Measurements from ENCODE around the gene SCFD2. TPM values are rescaled to one million over a fixed set of nuclear protein-coding genes. Genes with fewer than 3 reads are reported as not detected.

Gene SCFD2
- total and polyA plus RNA-seq, 7 experiments from 2014 or later, result 13.4 to 32.8 (median 20.8) TPM

DNA sequence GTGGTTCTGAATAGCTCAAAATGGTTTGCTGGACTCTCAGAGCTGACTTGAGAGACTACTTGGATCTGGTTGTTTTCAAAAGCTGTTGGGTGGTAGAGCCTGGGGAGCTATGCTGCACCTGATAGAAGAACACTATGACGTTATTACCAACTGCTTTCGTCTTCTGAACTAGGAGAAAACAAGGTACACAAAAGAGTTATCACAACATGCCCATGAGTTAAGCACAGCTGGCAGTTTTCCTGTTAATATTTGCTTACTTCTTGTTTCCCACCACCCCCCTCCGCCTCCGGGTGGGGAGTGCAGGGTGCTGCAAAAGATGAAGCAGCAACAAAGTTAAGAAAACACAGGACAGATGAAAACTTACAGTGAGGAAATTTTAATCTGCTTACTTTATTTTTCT lies 434.6 kb downstream of the SCFD2 start:
- no peaks in the 10 kb centered on the region for H3K27me3 ChIP-seq (ENCODE audit: control insufficient read depth in 2 of 2, insufficient read depth in 2 of 2, low read length in 2 of 2)
- peaks cover 0 to 13% (median 6%) of the 10 kb centered on the region in 7 donors for H3K4me1 Mint-ChIP-seq
- H3K4me3 Mint-ChIP-seq, result no peak overlapping the region
- no peaks in the 10 kb centered on the region for H3K36me3 ChIP-seq (ENCODE audit: control insufficient read depth in 2 of 3, insufficient read depth in 3 of 3, low read length in 3 of 3)
- DNase-seq (no peak), ATAC-seq (no peak)
- no peaks in the 10 kb centered on the region for H3K9me3 Mint-ChIP-seq
- H3K27ac ChIP-seq (ENCODE audit: low read depth, low read length), result no peak overlapping the region
- no peaks in the 10 kb centered on the region for H3K4me1 ChIP-seq (ENCODE audit: control insufficient read depth in 2 of 2, insufficient read depth in 2 of 2, low read length in 2 of 2)
- H3K27ac Mint-ChIP-seq, result no peak overlapping the region
- ChIA-PET CTCF (no interaction called here), POLR2A (no interaction called here)
- H3K4me3 ChIP-seq (ENCODE audit: low read length), result no peak overlapping the region
- peaks cover 0 to 50% (median 18%) of the 10 kb centered on the region in 5 donors for H3K36me3 Mint-ChIP-seq
- intact Hi-C loops (cut with micrococcal nuclease), result no loop called here
- no peaks in the 10 kb centered on the region for H3K27me3 Mint-ChIP-seq
- no peaks in the 10 kb centered on the region for H3K9me3 ChIP-seq (ENCODE audit: control insufficient read depth in 2 of 3, low read length in 3 of 3)

GRCh38 chr4:52926196-52926974 lies 439.5 kb downstream of the SCFD2 start:
- H3K27me3 Mint-ChIP-seq, result no peaks in the 10 kb centered on the region
- Histone ChIP-seq H3K36me3 (ENCODE audit: control insufficient read depth in 2 of 3, insufficient read depth in 3 of 3, low read length in 3 of 3) (no peaks in the 10 kb centered on the region), H3K4me3 (ENCODE audit: low read length) (no peak overlapping the region), H3K27ac (ENCODE audit: low read depth, low read length) (no peak overlapping the region), H3K9me3 (ENCODE audit: control insufficient read depth in 2 of 3, low read length in 3 of 3) (no peaks in the 10 kb centered on the region), H3K4me1 (ENCODE audit: control insufficient read depth in 2 of 2, insufficient read depth in 2 of 2, low read length in 2 of 2) (no peaks in the 10 kb centered on the region), H3K27me3 (ENCODE audit: control insufficient read depth in 2 of 2, insufficient read depth in 2 of 2, low read length in 2 of 2) (no peaks in the 10 kb centered on the region)
- intact Hi-C loops (cut with micrococcal nuclease), result no loop called here
- H3K4me1 Mint-ChIP-seq, result no peaks in the 10 kb centered on the region
- ChIA-PET POLR2A (no interaction called here), CTCF (no interaction called here)
- ATAC-seq (no peak), DNase-seq (no peak)
- no peak overlapping the region for H3K27ac Mint-ChIP-seq
- H3K9me3 Mint-ChIP-seq, result no peaks in the 10 kb centered on the region
- no peak overlapping the region for H3K4me3 Mint-ChIP-seq
- H3K36me3 Mint-ChIP-seq, result peaks cover 0 to 36% (median 7%) of the 10 kb centered on the region in 5 donors

DNA sequence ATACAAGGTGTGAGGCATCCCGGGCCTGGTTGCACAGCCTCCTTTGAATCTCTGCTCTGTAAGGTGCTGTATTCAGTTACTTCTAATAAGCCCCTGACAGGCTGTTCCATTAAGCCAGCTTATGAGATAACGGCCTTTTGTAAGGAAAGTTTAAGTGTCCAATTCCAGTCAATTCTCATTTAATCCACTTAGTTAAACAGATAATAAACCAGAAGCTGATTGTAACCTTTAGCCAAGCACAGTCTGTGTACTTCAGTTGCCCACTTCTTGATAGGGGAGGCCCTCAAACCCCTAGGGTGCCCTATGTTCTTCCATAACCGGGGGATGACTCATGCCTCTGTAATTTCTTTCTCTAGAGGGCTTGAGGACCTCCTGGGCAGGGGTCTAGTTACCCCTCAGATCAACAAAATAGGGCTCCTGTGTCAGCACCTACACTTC lies 440.3 kb downstream of the SCFD2 start:
- no peak overlapping the region for H3K27ac Mint-ChIP-seq
- POLR2A ChIA-PET, result no interaction called here
- intact Hi-C loops (cut with micrococcal nuclease), result no loop called here
- no peak overlapping the region for H3K4me3 ChIP-seq (ENCODE audit: low read length)
- no peak overlapping the region for H3K4me3 Mint-ChIP-seq
- no peaks in the 10 kb centered on the region for H3K27me3 ChIP-seq (ENCODE audit: control insufficient read depth in 2 of 2, insufficient read depth in 2 of 2, low read length in 2 of 2)
- H3K27ac ChIP-seq (ENCODE audit: low read depth, low read length), result no peak overlapping the region
- H3K4me1 ChIP-seq (ENCODE audit: control insufficient read depth in 2 of 2, insufficient read depth in 2 of 2, low read length in 2 of 2), result no peaks in the 10 kb centered on the region
- no peak for ATAC-seq
- no peaks in the 10 kb centered on the region for H3K4me1 Mint-ChIP-seq
- H3K36me3 Mint-ChIP-seq, result peaks cover 0 to 36% (median 8%) of the 10 kb centered on the region in 5 donors
- CTCF ChIA-PET, result interaction anchor here (0.5 kb wide), 1 partner anchor 62 kb away, joined by 5 read pairs; no protein-coding TSS in a partner anchor
- peaks cover 0 to 2% (median 0%) of the 10 kb centered on the region in 11 donors for H3K9me3 Mint-ChIP-seq
- H3K36me3 ChIP-seq (ENCODE audit: control insufficient read depth in 2 of 3, insufficient read depth in 3 of 3, low read length in 3 of 3), result no peaks in the 10 kb centered on the region
- H3K27me3 Mint-ChIP-seq, result no peaks in the 10 kb centered on the region
- no peaks in the 10 kb centered on the region for H3K9me3 ChIP-seq (ENCODE audit: control insufficient read depth in 2 of 3, low read length in 3 of 3)
- no peak for DNase-seq

DNA sequence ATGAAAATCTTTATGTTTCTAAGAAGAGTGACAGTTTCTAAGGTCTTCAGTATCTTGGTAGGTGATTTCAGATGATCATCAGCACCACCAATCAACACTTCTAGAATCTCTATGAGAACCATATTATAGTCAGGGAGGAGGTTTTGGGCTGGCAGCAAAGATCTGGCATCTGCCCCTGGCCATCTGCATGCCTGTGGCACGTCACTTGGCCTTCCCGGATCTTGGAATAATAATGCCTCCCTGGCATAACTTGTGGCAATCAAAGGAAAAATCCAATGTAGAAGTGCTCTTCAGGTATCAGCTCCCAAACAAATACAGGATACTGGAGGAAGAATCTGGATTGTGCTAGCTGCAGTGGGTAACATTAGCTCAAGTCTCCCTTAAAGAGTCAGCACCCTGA lies 446.4 kb downstream of the SCFD2 start:
- no peaks in the 10 kb centered on the region for H3K9me3 ChIP-seq (ENCODE audit: control insufficient read depth in 2 of 3, low read length in 3 of 3)
- ChIA-PET CTCF (no interaction called here), POLR2A (no interaction called here)
- H3K36me3 ChIP-seq (ENCODE audit: control insufficient read depth in 2 of 3, insufficient read depth in 3 of 3, low read length in 3 of 3), result no peaks in the 10 kb centered on the region
- H3K27me3 ChIP-seq (ENCODE audit: control insufficient read depth in 2 of 2, insufficient read depth in 2 of 2, low read length in 2 of 2), result no peaks in the 10 kb centered on the region
- intact Hi-C loops (cut with micrococcal nuclease), result loop anchor here in 1 of 2 donors (10.0 kb wide), 1 partner anchor 375 kb away; no protein-coding TSS in a partner anchor
- peaks cover 0 to 27% (median 22%) of the 10 kb centered on the region in 5 donors for H3K36me3 Mint-ChIP-seq
- DNase-seq, result no peak
- peaks cover 0 to 4% (median 0%) of the 10 kb centered on the region in 7 donors for H3K4me1 Mint-ChIP-seq
- no peaks in the 10 kb centered on the region for H3K4me1 ChIP-seq (ENCODE audit: control insufficient read depth in 2 of 2, insufficient read depth in 2 of 2, low read length in 2 of 2)
- H3K27ac ChIP-seq (ENCODE audit: low read depth, low read length), result no peak overlapping the region
- no peak overlapping the region for H3K4me3 ChIP-seq (ENCODE audit: low read length)
- H3K27me3 Mint-ChIP-seq, result no peaks in the 10 kb centered on the region
- ATAC-seq, result no peak
- no peak overlapping the region for H3K27ac Mint-ChIP-seq
- peaks cover 0 to 2% (median 0%) of the 10 kb centered on the region in 11 donors for H3K9me3 Mint-ChIP-seq
- H3K4me3 Mint-ChIP-seq, result no peak overlapping the region

- Mint-ChIP-seq H3K27me3 (no peaks in the 10 kb centered on the region), H3K4me1 (peaks cover 0 to 4% (median 0%) of the 10 kb centered on the region in 7 donors), H3K27ac (no peak overlapping the region), H3K9me3 (peaks cover 0 to 2% (median 0%) of the 10 kb centered on the region in 11 donors), H3K4me3 (no peak overlapping the region), H3K36me3 (peaks cover 0 to 27% (median 22%) of the 10 kb centered on the region in 5 donors)
- intact Hi-C loops (cut with micrococcal nuclease), result loop anchor here in 1 of 2 donors (10.0 kb wide), 1 partner anchor 373 kb away; no protein-coding TSS in a partner anchor
- Histone ChIP-seq H3K4me1 (ENCODE audit: control insufficient read depth in 2 of 2, insufficient read depth in 2 of 2, low read length in 2 of 2) (no peaks in the 10 kb centered on the region), H3K36me3 (ENCODE audit: control insufficient read depth in 2 of 3, insufficient read depth in 3 of 3, low read length in 3 of 3) (no peaks in the 10 kb centered on the region), H3K9me3 (ENCODE audit: control insufficient read depth in 2 of 3, low read length in 3 of 3) (no peaks in the 10 kb centered on the region), H3K4me3 (ENCODE audit: low read length) (no peak overlapping the region), H3K27me3 (ENCODE audit: control insufficient read depth in 2 of 2, insufficient read depth in 2 of 2, low read length in 2 of 2) (no peaks in the 10 kb centered on the region), H3K27ac (ENCODE audit: low read depth, low read length) (no peak overlapping the region)
- DNase-seq, result no peak
- no peak for ATAC-seq
- ChIA-PET POLR2A (no interaction called here), CTCF (no interaction called here)
These were observed 448.0 kb downstream of the SCFD2 start for GRCh38 chr4:52917817-52918216.

GRCh38 chr4:52915730-52916300 lies 450.0 kb downstream of the SCFD2 start:
- no peak overlapping the region for H3K4me3 Mint-ChIP-seq
- H3K4me1 ChIP-seq (ENCODE audit: control insufficient read depth in 2 of 2, insufficient read depth in 2 of 2, low read length in 2 of 2), result peaks cover 0 to 5% of the 10 kb centered on the region in 2 donors
- DNase-seq (no peak), ATAC-seq (no peak)
- H3K27ac ChIP-seq (ENCODE audit: low read depth, low read length), result no peak overlapping the region
- ChIA-PET POLR2A (no interaction called here), CTCF (no interaction called here)
- H3K4me3 ChIP-seq (ENCODE audit: low read length), result no peak overlapping the region
- H3K4me1 Mint-ChIP-seq, result peaks cover 0 to 15% (median 6%) of the 10 kb centered on the region in 7 donors
- no peaks in the 10 kb centered on the region for H3K9me3 ChIP-seq (ENCODE audit: control insufficient read depth in 2 of 3, low read length in 3 of 3)
- no peak overlapping the region for H3K27ac Mint-ChIP-seq
- no peaks in the 10 kb centered on the region for H3K27me3 Mint-ChIP-seq
- intact Hi-C loops (cut with micrococcal nuclease), result loop anchor here in 1 of 2 donors (10.0 kb wide), 1 partner anchor 371 kb away; no protein-coding TSS in a partner anchor
- no peaks in the 10 kb centered on the region for H3K36me3 ChIP-seq (ENCODE audit: control insufficient read depth in 2 of 3, insufficient read depth in 3 of 3, low read length in 3 of 3)
- H3K36me3 Mint-ChIP-seq, result peaks cover 0 to 20% (median 12%) of the 10 kb centered on the region in 5 donors
- peaks cover 0 to 2% (median 0%) of the 10 kb centered on the region in 11 donors for H3K9me3 Mint-ChIP-seq
- no peaks in the 10 kb centered on the region for H3K27me3 ChIP-seq (ENCODE audit: control insufficient read depth in 2 of 2, insufficient read depth in 2 of 2, low read length in 2 of 2)

Data from naive thymus-derived CD4-positive, alpha-beta T cell (primary cell).